Heart left ventricle (tissue), 16 donors: ENCODE data around the gene PIK3AP1. TPM values are rescaled to one million over a fixed set of nuclear protein-coding genes. Genes with fewer than 3 reads are reported as not detected.

ENCODE experiments used
- ATAC-seq, 4 donors: fragments of 200-7000 bp; cut with Tn5 transposase; one replicate each; pipeline ENCODE4 v1.9.1; 2020 to 2022; ENCODE audit warnings: moderate library complexity in 4 of 4, mild to moderate bottlenecking in 3 of 4, moderate number of reproducible peaks in 1 of 4
- DNase-seq, 5 donors: peaks; one replicate each; pipeline ENCODE4 v3.0.0-alpha.2; 2020
- H3K27ac ChIP-seq, 12 donors: fragments of 200-600 bp; sonication (generic) in 4 of 12; one replicate each; pipeline versions ENCODE4 v1.5.0 to v1.8.0; 2016 to 2022; ENCODE audit warnings: mild to moderate bottlenecking in 2 of 12
- H3K27me3 ChIP-seq, 9 donors: fragments of 200-600 bp; sonication (generic) in 2 of 9; one replicate each; pipeline versions ENCODE4 v1.5.1 to v1.8.0; 2016 to 2022; ENCODE audit warnings: mild to moderate bottlenecking in 3 of 9
- H3K36me3 ChIP-seq, 9 donors: fragments of 200-600 bp; sonication (generic) in 2 of 9; one replicate each; pipeline versions ENCODE4 v1.5.0 to v1.8.0; 2018 to 2022; ENCODE audit warnings: mild to moderate bottlenecking in 2 of 9
- H3K4me1 ChIP-seq, 12 donors: fragments of 200-600 bp; sonication (generic) in 4 of 12; one replicate each; pipeline versions ENCODE4 v1.5.0 to v1.8.0; 2016 to 2022; ENCODE audit warnings: mild to moderate bottlenecking in 3 of 12
- H3K4me3 ChIP-seq, 12 donors: fragments of 200-600 bp; sonication (generic) in 4 of 12; one replicate each; pipeline versions ENCODE4 v1.5.0 to v1.8.0; 2017 to 2022; ENCODE audit warnings: mild to moderate bottlenecking in 9 of 12, moderate library complexity in 4 of 12
- H3K9me3 ChIP-seq, 12 donors: fragments of 200-600 bp; sonication (generic) in 4 of 12; one replicate each; pipeline versions ENCODE4 v1.5.0 to v1.8.0; 2016 to 2022; ENCODE audit warnings: mild to moderate bottlenecking in 1 of 12
- POLR2A ChIP-seq, 2 donors: fragments of 450-650 bp; IDR thresholded peaks; one replicate each; pipeline ENCODE4 v1.6.1; 2017; ENCODE audit warnings: antibody characterized with exemption in 2 of 2, mild to moderate bottlenecking in 2 of 2, moderate library complexity in 2 of 2
- WGBS, 4 donors: extraction: QIAGEN DNeasy Blood & Tissue Kit in 2 of 4; methylation state at CpG; one replicate each; pipeline versions ENCODE4 v1.1.5 to v1.1.7; 2013 to 2018; 5-methylcytosine and 5-hydroxymethylcytosine counted together
- intact Hi-C, 10 donors: fragments of 100-400 bp; cut with DNase I; formaldehyde crosslinking; loops; one replicate each; pipeline versions ENCODE4 v1.11.1 to v1.14.2; 2022
- polyA plus RNA-seq, 2 donors: library from polyadenylated mRNA; stranded (reverse); fragments of 200-250 nt; gene quantifications; one replicate each; pipeline ENCODE4 v1.2.3, GENCODE V29; 2013
- total RNA-seq, 9 donors: library from RNA; depleted of rRNA in 2 of 9; stranded (reverse); fragments of >200 nt in 2 of 9; fragmentation: NEBNext Ultra II Directional in 3 of 9; extraction: Animal tissue kit (Norgen Biotek cat#: 25700) in 3 of 9; gene quantifications; one replicate each; pipeline versions ENCODE4 v1.1.0 to v1.2.4, GENCODE V29; 2016 to 2023
- TF ChIP-seq, protein P1 (sequence below), 12 donors: fragments of 200-600 bp; sonication (generic) in 4 of 12; IDR thresholded peaks; one replicate each; pipeline versions ENCODE4 v1.5.0 to v1.8.0; 2018 to 2022; ENCODE audit warnings: antibody characterized with exemption in 12 of 12, mild to moderate bottlenecking in 5 of 12
- donor health status: ischemic (EF 13 %, LVEDD 7.1; RV severe dilation, severe dysfunction).
- donor health status: healthy with polysubstance abuse.
- donor health status: DM: no; HTN: yes; CAD: no.
- donor health status: DM: no; HTN: no; CAD: no.
- donor health status: ischemic (EF 25% LVEDD 6.9; RV normal size, moderate dysfunction).
- donor health status: ischemic (EF 25% LVEDD 5.7; RV mildly dilated, moderate dysfunction).
- donor health status: healthy.
- donor health status: DM: yes; HTN: yes; CAD: no.
- donor health status: ischemic (EF 35%, LVEDD 5.7; RV mildly dilated, moderate dysfunction).
- donor health status: nonischemic (EF 11% LVEDD 7.7; RV severe dilation, severe dysfunction).
- donor health status: DM: yes; HTN: yes; CAD: no.
- donor health status: PGD.
- donor health status: ischemic (EF 29% LVEDD 5.4; RV normal size, mild dysfunction).
- donor health status: nonischemic (EF 23%, LVEDD 6.1; RV moderate dilation, normal function).

The PIK3AP1 gene
- total and polyA plus RNA-seq, 11 donors, result 1.3 to 37.9 (median 4.4) TPM

DNA sequence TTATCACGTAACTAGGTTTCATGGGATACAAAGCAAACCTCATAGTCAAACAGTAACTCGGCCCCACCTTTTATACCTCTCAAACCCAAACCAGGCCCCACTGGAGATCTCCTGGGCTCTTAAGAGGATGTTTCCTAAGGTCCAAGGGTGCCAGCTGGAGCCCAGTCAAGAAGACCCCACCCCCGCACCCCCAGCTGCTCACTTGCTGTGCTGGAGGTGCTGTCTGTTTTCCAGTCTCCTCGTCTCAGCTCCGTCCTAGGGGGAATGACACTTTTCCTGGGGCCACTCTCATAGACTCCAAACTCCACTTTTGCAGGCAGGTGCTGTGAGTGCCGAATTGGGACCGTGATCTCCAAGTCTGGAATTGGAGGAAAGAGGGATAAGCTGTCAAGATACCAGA, 110.8 kb downstream of the PIK3AP1 start:
- ATAC-seq, result no peak
- intact Hi-C loops, result no loop called here
- Histone ChIP-seq H3K4me1 (peaks cover 0 to 13% (median 6%) of the 10 kb centered on the region in 12 donors), H3K27ac (no peak overlapping the region), H3K27me3 (no peaks in the 10 kb centered on the region), H3K4me3 (no peak overlapping the region), H3K36me3 (peaks cover 0 to 61% (median 0%) of the 10 kb centered on the region in 9 donors), H3K9me3 (no peaks in the 10 kb centered on the region)
- DNase-seq, result no peak
- 77 to 88% (median 83%) methylated on average over 7 of the region's 7 CpGs for WGBS, 4 donors
- TF ChIP-seq POLR2A (IDR thresholded peaks at IDR 0.05), result no peak
- TF ChIP-seq, protein P1, sequence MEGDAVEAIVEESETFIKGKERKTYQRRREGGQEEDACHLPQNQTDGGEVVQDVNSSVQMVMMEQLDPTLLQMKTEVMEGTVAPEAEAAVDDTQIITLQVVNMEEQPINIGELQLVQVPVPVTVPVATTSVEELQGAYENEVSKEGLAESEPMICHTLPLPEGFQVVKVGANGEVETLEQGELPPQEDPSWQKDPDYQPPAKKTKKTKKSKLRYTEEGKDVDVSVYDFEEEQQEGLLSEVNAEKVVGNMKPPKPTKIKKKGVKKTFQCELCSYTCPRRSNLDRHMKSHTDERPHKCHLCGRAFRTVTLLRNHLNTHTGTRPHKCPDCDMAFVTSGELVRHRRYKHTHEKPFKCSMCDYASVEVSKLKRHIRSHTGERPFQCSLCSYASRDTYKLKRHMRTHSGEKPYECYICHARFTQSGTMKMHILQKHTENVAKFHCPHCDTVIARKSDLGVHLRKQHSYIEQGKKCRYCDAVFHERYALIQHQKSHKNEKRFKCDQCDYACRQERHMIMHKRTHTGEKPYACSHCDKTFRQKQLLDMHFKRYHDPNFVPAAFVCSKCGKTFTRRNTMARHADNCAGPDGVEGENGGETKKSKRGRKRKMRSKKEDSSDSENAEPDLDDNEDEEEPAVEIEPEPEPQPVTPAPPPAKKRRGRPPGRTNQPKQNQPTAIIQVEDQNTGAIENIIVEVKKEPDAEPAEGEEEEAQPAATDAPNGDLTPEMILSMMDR (IDR thresholded peaks at IDR 0.05), result no peak

DNA sequence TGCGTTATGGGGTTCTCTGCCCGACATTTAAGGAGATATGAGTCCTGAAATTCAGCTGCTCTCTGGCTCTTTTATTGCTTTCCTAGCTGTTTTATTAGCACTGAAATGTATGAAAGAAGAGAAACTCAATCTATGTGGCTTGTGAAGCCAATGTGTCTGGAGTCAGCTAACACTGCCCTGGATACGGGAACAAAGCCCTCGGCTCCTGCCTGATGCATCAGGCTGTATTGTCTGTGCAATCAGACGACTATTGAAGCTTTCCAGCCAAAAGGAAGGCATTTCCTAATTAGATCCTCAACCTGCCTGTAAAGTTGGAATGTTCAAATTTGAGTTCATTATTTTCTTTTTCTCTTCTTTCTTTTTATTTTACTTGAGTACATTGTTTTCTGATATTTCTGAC, 111.5 kb downstream of the PIK3AP1 start:
- Histone ChIP-seq H3K27ac (no peak overlapping the region), H3K36me3 (peaks cover 0 to 57% (median 0%) of the 10 kb centered on the region in 9 donors), H3K4me1 (peaks cover 0 to 13% (median 6%) of the 10 kb centered on the region in 12 donors), H3K9me3 (no peaks in the 10 kb centered on the region), H3K4me3 (no peak overlapping the region), H3K27me3 (no peaks in the 10 kb centered on the region)
- ATAC-seq (no peak), DNase-seq (no peak)
- TF ChIP-seq POLR2A (IDR thresholded peaks at IDR 0.05), result no peak
- TF ChIP-seq, protein P1 (IDR thresholded peaks at IDR 0.05), result no peak
- intact Hi-C loops, result no loop called here
- 68 to 82% (median 74%) methylated on average over 5 of the region's 5 CpGs for WGBS, 4 donors

DNA sequence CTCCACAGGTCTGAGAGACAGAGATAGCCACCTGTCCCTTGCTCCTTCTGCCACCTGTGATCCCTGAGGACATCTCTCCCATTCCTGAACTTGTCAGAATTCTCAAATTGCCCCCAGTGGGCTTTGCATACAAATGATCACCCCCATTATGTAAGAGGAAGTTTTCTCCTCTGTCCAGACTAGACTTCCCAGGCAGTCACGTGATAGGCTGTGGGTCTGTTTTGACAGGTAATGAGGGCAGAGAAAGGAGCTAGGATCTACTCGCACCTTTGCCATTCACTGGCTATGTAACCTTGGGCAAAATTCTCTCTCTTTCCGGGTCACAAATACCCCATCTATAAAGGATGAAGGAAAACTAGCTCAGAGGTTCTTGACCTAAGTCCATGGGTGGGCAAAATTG, 112.1 kb downstream of the PIK3AP1 start:
- no peak for ATAC-seq
- Histone ChIP-seq H3K36me3 (peaks cover 0 to 55% (median 0%) of the 10 kb centered on the region in 9 donors), H3K27ac (no peak overlapping the region), H3K4me3 (no peak overlapping the region), H3K9me3 (no peaks in the 10 kb centered on the region), H3K27me3 (no peaks in the 10 kb centered on the region), H3K4me1 (peaks cover 0 to 13% (median 6%) of the 10 kb centered on the region in 12 donors)
- DNase-seq, result no peak
- 78 to 93% (median 84%) methylated on average over 2 to 3 of the region's 3 CpGs for WGBS, 4 donors
- intact Hi-C loops, result no loop called here
- TF ChIP-seq, protein P1 (IDR thresholded peaks at IDR 0.05), result no peak
- TF ChIP-seq POLR2A (IDR thresholded peaks at IDR 0.05), result no peak

DNA sequence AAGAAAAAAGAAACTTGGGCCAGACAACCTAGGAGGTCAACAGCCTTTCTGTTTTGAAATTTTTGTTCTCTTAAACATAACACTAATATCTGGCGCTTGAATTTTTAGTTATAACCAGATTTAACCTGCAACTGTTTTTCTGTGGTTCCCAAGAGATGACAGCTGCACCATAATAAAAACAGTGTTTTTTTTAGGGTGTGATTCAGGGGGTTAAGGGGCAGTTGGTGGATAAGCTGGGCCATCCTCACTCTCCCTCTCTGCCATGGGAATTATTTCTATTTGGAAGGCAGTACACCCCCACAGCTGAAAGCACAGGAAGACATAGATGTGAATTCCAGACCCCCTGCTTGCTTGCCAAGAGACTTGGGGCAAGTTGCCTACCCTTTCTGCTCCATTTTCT, 113.4 kb downstream of the PIK3AP1 start:
- 79 to 91% (median 82%) methylated on average over 1 of the region's 1 CpG for WGBS, 4 donors
- H3K36me3 ChIP-seq, result peaks cover 0 to 61% (median 0%) of the 10 kb centered on the region in 9 donors
- no peaks in the 10 kb centered on the region for H3K27me3 ChIP-seq
- no peaks in the 10 kb centered on the region for H3K9me3 ChIP-seq
- intact Hi-C loops, result no loop called here
- ATAC-seq (no peak), DNase-seq (no peak)
- no peak overlapping the region for H3K4me3 ChIP-seq
- no peak overlapping the region for H3K27ac ChIP-seq
- H3K4me1 ChIP-seq, result peaks cover 0 to 13% (median 6%) of the 10 kb centered on the region in 12 donors
- TF ChIP-seq POLR2A (IDR thresholded peaks at IDR 0.05), result no peak
- TF ChIP-seq, protein P1 (IDR thresholded peaks at IDR 0.05), result no peak
